SU-DHL-6 (cell line): Measurements from ENCODE around the gene PYHIN1.
"Not testable (repeated sequence)": the region's sequence is repeated elsewhere in the genome, so short reads cannot be mapped to it uniquely, and the experiment has no call there.

Source experiments
- H2AFZ ChIP-seq: fragments of 200-600 bp; sonication (generic); 2 replicates; pipeline ENCODE4 v1.6.1; 2014; ENCODE audit warnings: low read depth, mild to moderate bottlenecking, moderate library complexity, mixed read lengths, antibody characterized with exemption, low read length; ENCODE audit not compliant: severe bottlenecking
- H3F3A ChIP-seq: fragments of 200-600 bp; shearing (Covaris generic); 2 replicates; pipeline ENCODE4 v1.6.0; 2016; ENCODE audit warnings: antibody characterized with exemption, mild to moderate bottlenecking; ENCODE audit not compliant: insufficient read depth
- H3K27ac ChIP-seq: fragments of 200-600 bp; sonication (generic); 2 replicates; pipeline ENCODE4 v1.5.1; 2016; ENCODE audit warnings: low read depth, mild to moderate bottlenecking, low read length, moderate library complexity, mixed read lengths
- H3K27me3 ChIP-seq: fragments of 200-600 bp; sonication (generic), shearing (Covaris generic); 2 replicates; pipeline ENCODE4 v1.6.0; 2014; ENCODE audit warnings: mild to moderate bottlenecking, low read length
- H3K36me3 ChIP-seq: fragments of 200-600 bp; sonication (generic); 2 replicates; pipeline ENCODE4 v1.6.1; 2014; ENCODE audit warnings: mild to moderate bottlenecking, low read length, mixed read lengths
- H3K4me2 ChIP-seq: fragments of 300-600, 200-600 bp; shearing (Covaris generic), sonication (generic); 2 replicates; pipeline ENCODE4 v1.6.0; 2014; ENCODE audit warnings: low read length, low read depth, mild to moderate bottlenecking; ENCODE audit not compliant: poor library complexity, severe bottlenecking
- H3K4me3 ChIP-seq: fragments of 200-600 bp; sonication (generic); 2 replicates; pipeline ENCODE4 v1.5.1; 2014; ENCODE audit warnings: antibody characterized with exemption, low read length, mild to moderate bottlenecking, mixed read lengths; ENCODE audit not compliant: insufficient read depth, poor library complexity, severe bottlenecking
- H3K79me2 ChIP-seq: fragments of 200-600 bp; sonication (generic); 2 replicates; pipeline ENCODE4 v1.6.1; 2014; ENCODE audit warnings: mild to moderate bottlenecking, low read length, moderate library complexity; ENCODE audit not compliant: insufficient read depth
- H3K9ac ChIP-seq: fragments of 200-600 bp; sonication (generic); 2 replicates; pipeline ENCODE4 v1.7.0; 2014; ENCODE audit warnings: mild to moderate bottlenecking, low read length
- H3K9me2 ChIP-seq: fragments of 200-600 bp; sonication (generic); replicated peaks from 2 replicates; pipeline ENCODE4 v1.6.1; 2014; ENCODE audit warnings: low read length; ENCODE audit not compliant: insufficient read depth
- H3K9me3 ChIP-seq: fragments of 200-600 bp; sonication (generic); 2 replicates; pipeline ENCODE4 v1.6.1; 2014; ENCODE audit warnings: low read length, mixed read lengths; ENCODE audit not compliant: insufficient read depth
- H4K20me1 ChIP-seq: fragments of 200-600 bp; sonication (generic); 2 replicates; pipeline ENCODE4 v1.6.1; 2014; ENCODE audit warnings: low read depth, mild to moderate bottlenecking, antibody characterized with exemption, low read length, moderate library complexity, mixed read lengths
- EZH2phosphoT487 ChIP-seq: fragments of 200-600 bp; sonication (generic), shearing (Covaris generic); conservative IDR thresholded peaks from 2 replicates; pipeline ENCODE4 v1.6.1; 2018; ENCODE audit warnings: mild to moderate bottlenecking, antibody characterized with exemption, low read length, moderate library complexity, mixed read lengths
- TF ChIP-seq, protein P1 (sequence below): fragments of 200-600 bp; sonication (generic); IDR thresholded peaks from one replicate; pipeline ENCODE4 v1.5.1; 2017; ENCODE audit warnings: antibody characterized with exemption, mild to moderate bottlenecking, low read length, moderate library complexity; ENCODE audit not compliant: insufficient read depth, poor library complexity, severe bottlenecking

PYHIN1 gene

DNA sequence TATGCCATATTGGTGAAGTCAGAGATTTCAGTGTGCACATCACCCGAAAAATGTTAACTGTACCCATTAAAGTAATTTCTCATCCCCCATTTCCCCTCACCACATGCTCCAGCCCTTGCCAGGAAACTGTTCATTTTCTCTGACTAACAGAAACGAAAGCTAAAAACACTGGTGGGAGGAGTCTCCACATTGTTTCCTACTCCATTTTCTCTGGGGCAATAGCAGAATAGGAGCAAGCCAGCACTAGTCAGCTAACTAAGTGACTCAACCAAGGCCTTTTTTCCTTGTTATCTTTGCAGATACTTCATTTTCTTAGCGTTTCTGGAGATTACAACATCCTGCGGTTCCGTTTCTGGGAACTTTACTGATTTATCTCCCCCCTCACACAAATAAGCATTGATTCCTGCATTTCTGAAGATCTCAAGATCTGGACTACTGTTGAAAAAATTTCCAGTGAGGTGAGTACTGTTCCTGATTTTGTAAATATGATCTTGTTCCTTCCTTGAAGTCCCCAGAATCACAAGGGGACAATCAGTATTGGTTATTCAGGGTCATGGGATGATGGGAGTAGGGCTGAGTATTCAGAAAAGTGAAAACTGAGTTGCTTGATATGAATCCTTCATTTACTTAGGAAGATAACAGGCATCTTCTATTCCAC lies 78.5 kb downstream of the PYHIN1 start, which contains the start of gene IFI16:
Gene IFI16, plus strand, starts transcription at position 204 of the 658 bp plus-strand sequence. CDS start 4,774 bp downstream, outside the sequence.
- Histone ChIP-seq H3F3A (peaks cover 39% of the 10 kb centered on the region), H3K27ac (peak within 1 kb of the TSS; percentile 85), H3K79me2 (peaks cover 54% of the 10 kb centered on the region), H3K27me3 (no peaks in the 10 kb centered on the region), H4K20me1 (no peaks in the 10 kb centered on the region), H2AFZ (peak within 1 kb of the TSS; percentile 3), H3K4me2 (peak within 1 kb of the TSS; percentile 97), H3K9ac (peak within 1 kb of the TSS; percentile 89), H3K9me3 (no peaks in the 10 kb centered on the region), H3K4me3 (peak within 1 kb of the TSS; percentile 79), H3K36me3 (peaks cover 22% of the 10 kb centered on the region), H3K9me2 (no peaks in the 10 kb centered on the region)
- no peak for TF ChIP-seq EZH2phosphoT487
- TF ChIP-seq, protein P1, sequence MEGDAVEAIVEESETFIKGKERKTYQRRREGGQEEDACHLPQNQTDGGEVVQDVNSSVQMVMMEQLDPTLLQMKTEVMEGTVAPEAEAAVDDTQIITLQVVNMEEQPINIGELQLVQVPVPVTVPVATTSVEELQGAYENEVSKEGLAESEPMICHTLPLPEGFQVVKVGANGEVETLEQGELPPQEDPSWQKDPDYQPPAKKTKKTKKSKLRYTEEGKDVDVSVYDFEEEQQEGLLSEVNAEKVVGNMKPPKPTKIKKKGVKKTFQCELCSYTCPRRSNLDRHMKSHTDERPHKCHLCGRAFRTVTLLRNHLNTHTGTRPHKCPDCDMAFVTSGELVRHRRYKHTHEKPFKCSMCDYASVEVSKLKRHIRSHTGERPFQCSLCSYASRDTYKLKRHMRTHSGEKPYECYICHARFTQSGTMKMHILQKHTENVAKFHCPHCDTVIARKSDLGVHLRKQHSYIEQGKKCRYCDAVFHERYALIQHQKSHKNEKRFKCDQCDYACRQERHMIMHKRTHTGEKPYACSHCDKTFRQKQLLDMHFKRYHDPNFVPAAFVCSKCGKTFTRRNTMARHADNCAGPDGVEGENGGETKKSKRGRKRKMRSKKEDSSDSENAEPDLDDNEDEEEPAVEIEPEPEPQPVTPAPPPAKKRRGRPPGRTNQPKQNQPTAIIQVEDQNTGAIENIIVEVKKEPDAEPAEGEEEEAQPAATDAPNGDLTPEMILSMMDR, result no peak

DNA sequence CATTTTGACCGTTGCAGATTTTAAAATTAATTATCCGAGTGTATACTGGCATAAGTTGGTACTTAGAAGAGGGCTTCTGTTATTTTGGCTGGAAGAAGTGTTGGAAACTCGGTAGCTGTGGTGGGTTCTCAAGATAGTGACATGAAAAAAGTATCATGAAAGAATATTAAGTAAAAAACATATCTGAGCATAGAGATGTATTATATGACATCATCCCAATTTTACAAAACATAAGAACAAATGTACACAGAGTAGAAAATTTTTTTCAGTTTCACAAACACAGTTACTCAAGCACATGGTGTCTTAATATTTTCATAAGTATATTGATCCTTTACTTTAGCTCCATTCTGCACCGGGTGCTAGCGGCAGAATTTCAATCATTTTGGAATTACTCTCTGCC lies 79.0 kb downstream of the PYHIN1 start:
- no peaks in the 10 kb centered on the region for H3K9me3 ChIP-seq
- TF ChIP-seq, protein P1, result no peak
- TF ChIP-seq EZH2phosphoT487, result no peak
- H3F3A ChIP-seq, result peaks cover 44% of the 10 kb centered on the region
- H3K9ac ChIP-seq, result peak overlapping the region; percentile 89
- H4K20me1 ChIP-seq, result no peaks in the 10 kb centered on the region
- H3K9me2 ChIP-seq, result no peaks in the 10 kb centered on the region
- H3K4me2 ChIP-seq, result peak overlapping the region; percentile 97
- H3K36me3 ChIP-seq, result peaks cover 28% of the 10 kb centered on the region
- H2AFZ ChIP-seq, result no peak overlapping the region
- H3K4me3 ChIP-seq, result peak overlapping the region; percentile 79
- H3K27me3 ChIP-seq, result no peaks in the 10 kb centered on the region
- peak overlapping the region; percentile 85 for H3K27ac ChIP-seq
- peaks cover 59% of the 10 kb centered on the region for H3K79me2 ChIP-seq

DNA sequence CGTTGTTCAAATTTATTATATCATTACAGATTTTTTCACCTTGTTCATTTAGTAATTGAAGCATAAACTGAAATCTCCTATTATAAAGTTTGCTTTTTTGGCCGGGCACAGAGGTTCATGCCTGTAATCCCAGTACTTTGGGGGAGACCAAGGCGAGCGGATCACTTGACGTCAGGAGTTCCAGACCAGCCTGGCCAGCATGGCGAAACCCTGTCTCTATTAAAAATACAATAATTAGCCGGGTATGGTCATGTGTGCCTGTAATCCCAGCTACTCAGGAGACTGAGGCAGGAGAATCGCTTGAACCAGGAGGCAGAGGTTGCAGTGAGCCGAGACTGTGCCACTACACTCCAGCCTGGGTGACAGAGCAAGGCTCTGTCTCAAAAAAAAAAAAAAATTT lies 79.6 kb downstream of the PYHIN1 start:
- peaks cover 65% of the 10 kb centered on the region for H3K79me2 ChIP-seq
- H3K4me3 ChIP-seq, result peak overlapping the region; percentile 79
- H2AFZ ChIP-seq, H3K9me2 ChIP-seq, H3K9me3 ChIP-seq, H4K20me1 ChIP-seq, H3K27me3 ChIP-seq: not testable (repeated sequence)
- peak overlapping the region; percentile 85 for H3K27ac ChIP-seq
- H3K4me2 ChIP-seq, result peak overlapping the region; percentile 97
- H3K9ac ChIP-seq, result peak overlapping the region; percentile 89
- H3K36me3 ChIP-seq, result peaks cover 34% of the 10 kb centered on the region
- peaks cover 51% of the 10 kb centered on the region for H3F3A ChIP-seq

DNA sequence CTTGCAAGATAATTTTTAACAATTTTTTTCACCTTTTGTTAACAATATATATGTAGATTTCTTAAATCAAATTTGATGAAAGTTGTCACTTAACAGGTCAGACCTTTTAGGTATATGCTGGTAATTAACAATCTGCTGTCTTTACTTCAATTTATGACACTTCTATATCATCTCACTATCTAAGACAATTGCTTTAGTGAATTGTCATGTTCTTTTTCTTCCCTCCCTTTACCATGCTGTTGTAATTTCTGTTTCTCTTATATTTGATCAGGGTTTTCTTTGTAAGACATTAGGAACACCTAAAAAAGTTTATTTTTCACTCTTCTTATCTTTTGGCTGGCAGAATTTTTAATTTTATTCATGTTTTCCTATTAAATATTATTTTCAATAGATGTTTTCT lies 80.4 kb downstream of the PYHIN1 start:
- Histone ChIP-seq H3K4me3 (peak overlapping the region; percentile 79), H2AFZ (no peak overlapping the region), H3K9me3 (no peaks in the 10 kb centered on the region), H3K27ac (peak overlapping the region; percentile 85), H3K9ac (peak overlapping the region; percentile 89), H4K20me1 (no peaks in the 10 kb centered on the region), H3F3A (peaks cover 51% of the 10 kb centered on the region), H3K36me3 (peaks cover 41% of the 10 kb centered on the region), H3K27me3 (no peaks in the 10 kb centered on the region), H3K9me2 (no peaks in the 10 kb centered on the region), H3K4me2 (peak overlapping the region; percentile 97), H3K79me2 (peaks cover 73% of the 10 kb centered on the region)
- TF ChIP-seq EZH2phosphoT487, result no peak
- TF ChIP-seq, protein P1, result no peak
